OCI-LY3 (cell line): Measurements from ENCODE around the gene RFTN1.

Source experiments
- CTCF ChIP-seq: fragments of 200-600, 300-600 bp; sonication (generic); IDR thresholded peaks from 2 replicates; pipeline ENCODE4 v1.5.1; 2014; ENCODE audit warnings: antibody characterized with exemption, low read length, low read depth
- EZH2phosphoT487 ChIP-seq: fragments of 200-600 bp; shearing (Covaris generic); IDR thresholded peaks from 2 replicates; pipeline ENCODE4 v1.6.1; 2018; ENCODE audit warnings: antibody characterized with exemption, mixed run types, low read depth

- TF ChIP-seq CTCF = no peak
- TF ChIP-seq EZH2phosphoT487 = no peak
Observed at GRCh38 chr3:16370872-16371740, 142.4 kb downstream of the RFTN1 start.
